ENCODE measurements around the gene SDK2.

The SDK2 gene

DNA sequence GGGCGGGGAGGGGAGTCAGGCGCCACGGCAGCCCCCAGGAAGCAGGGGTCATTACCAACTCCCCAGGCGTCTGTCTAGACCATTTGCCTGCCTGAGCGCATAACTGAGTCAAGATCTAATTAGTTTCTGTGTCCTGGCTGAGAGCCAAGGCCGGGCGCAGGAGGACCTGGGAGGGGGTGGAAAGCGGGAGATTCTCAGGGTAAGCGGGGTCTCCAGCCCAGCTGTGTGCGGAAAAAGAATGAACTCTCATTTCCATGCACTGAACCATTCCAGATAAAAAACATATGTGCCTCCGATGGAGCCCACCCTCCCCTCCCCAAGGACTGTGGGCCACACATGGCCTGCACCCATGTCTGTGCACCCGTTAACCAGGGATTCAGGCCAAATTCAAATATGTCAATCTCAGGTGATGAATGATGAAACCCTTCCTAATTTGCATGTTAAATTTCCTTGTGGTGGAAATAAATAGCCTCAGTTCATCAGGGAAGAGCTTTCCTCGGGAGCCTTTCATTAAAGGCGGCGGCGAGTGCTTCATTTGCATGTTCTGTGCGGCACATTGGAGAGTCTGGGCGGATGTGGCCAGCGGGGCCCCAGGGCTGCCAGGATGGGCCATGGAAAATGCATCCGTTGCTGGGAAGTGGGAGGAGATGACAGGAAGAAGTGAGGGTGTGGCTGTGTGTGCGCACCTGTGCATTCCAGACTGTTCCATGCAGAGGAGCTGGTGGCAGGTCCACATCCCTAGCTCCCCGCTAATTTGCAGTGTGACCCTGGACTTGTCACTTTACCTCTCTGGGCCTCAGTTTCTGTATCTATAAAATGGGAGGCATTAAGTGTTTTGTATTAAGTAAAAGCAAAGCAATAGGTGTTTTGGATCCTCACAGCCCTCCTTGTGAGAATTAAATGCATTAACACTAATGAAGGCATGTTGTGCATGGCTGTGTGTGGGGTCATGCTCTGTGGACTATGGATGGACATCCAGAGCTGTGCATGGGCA, 151.1 kb downstream of the SDK2 start:
- DNase-seq (ENCODE audit: low spot score in 2 of 2), result no peak
- in situ Hi-C loops (cut with MboI; ENCODE audit: low sequenced_read_pairs), result no loop called here
- Histone ChIP-seq H3K9me3 (no peaks in the 10 kb centered on the region), H3K36me3 (replicated peaks) (no peaks in the 10 kb centered on the region), H3K4me1 (no peaks in the 10 kb centered on the region), H3K27me3 (ENCODE audit: low read depth) (peaks cover 11% of the 10 kb centered on the region; the same call in 1 of the 2 replicates), H3K4me3 (no peak overlapping the region)

- H3K4me1 ChIP-seq, result no peaks in the 10 kb centered on the region
- DNase-seq (ENCODE audit: low spot score in 2 of 2), result no peak
- in situ Hi-C loops (cut with MboI; ENCODE audit: low sequenced_read_pairs), result no loop called here
- peaks cover 7% of the 10 kb centered on the region; the same call in 1 of the 2 replicates for H3K27me3 ChIP-seq (ENCODE audit: low read depth)
- no peak overlapping the region for H3K4me3 ChIP-seq
- H3K36me3 ChIP-seq (replicated peaks), result no peaks in the 10 kb centered on the region
- H3K9me3 ChIP-seq, result no peaks in the 10 kb centered on the region
Observed at GRCh38 chr17:73492125-73492820, 152.0 kb downstream of the SDK2 start.

- Histone ChIP-seq H3K27me3 (ENCODE audit: low read depth) (0 out of 2 replicates have a peak, but pooled peaks cover 5% of the 10 kb centered on the region), H3K4me3 (no peak overlapping the region), H3K9me3 (no peaks in the 10 kb centered on the region), H3K4me1 (no peaks in the 10 kb centered on the region), H3K36me3 (replicated peaks) (no peaks in the 10 kb centered on the region)
- DNase-seq (ENCODE audit: low spot score in 2 of 2), result no peak
- in situ Hi-C loops (cut with MboI; ENCODE audit: low sequenced_read_pairs), result no loop called here
Observed at GRCh38 chr17:73491648-73492047, 152.6 kb downstream of the SDK2 start.

GRCh38 chr17:73490851-73491250, 153.4 kb downstream of the SDK2 start:
- no peaks in the 10 kb centered on the region for H3K4me1 ChIP-seq
- H3K36me3 ChIP-seq (replicated peaks), result no peaks in the 10 kb centered on the region
- H3K9me3 ChIP-seq, result no peaks in the 10 kb centered on the region
- H3K4me3 ChIP-seq, result no peak overlapping the region
- in situ Hi-C loops (cut with MboI; ENCODE audit: low sequenced_read_pairs), result no loop called here
- 0 out of 2 replicates have a peak, but pooled peaks cover 5% of the 10 kb centered on the region for H3K27me3 ChIP-seq (ENCODE audit: low read depth)
- no peak for DNase-seq (ENCODE audit: low spot score in 2 of 2)

DNA sequence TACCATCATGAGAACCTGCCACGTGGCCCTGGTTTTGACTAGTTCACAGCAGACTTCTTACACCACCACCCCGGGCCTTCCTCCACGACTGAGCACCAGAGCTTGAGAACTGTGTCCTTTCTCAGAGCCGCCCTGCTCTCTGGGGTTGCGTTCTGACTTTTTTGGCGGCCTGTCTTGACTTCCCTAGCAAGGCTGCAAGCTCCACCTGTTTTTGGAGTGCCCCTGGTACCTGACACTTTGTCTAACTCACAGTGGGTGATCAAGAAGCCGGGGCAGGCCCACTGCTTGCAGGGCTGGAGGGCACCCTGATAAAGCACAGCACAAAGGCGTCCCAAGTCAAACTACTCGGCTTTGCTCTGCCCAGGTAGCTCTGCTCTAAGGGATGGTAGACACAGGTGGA, 154.3 kb downstream of the SDK2 start:
- no peak for DNase-seq (ENCODE audit: low spot score in 2 of 2)
- no peaks in the 10 kb centered on the region for H3K9me3 ChIP-seq
- H3K4me3 ChIP-seq, result no peak overlapping the region
- in situ Hi-C loops (cut with MboI; ENCODE audit: low sequenced_read_pairs), result no loop called here
- H3K4me1 ChIP-seq, result no peaks in the 10 kb centered on the region
- H3K36me3 ChIP-seq (replicated peaks), result no peaks in the 10 kb centered on the region
- 0 out of 2 replicates have a peak, but pooled peaks cover 3% of the 10 kb centered on the region for H3K27me3 ChIP-seq (ENCODE audit: low read depth)

DNA sequence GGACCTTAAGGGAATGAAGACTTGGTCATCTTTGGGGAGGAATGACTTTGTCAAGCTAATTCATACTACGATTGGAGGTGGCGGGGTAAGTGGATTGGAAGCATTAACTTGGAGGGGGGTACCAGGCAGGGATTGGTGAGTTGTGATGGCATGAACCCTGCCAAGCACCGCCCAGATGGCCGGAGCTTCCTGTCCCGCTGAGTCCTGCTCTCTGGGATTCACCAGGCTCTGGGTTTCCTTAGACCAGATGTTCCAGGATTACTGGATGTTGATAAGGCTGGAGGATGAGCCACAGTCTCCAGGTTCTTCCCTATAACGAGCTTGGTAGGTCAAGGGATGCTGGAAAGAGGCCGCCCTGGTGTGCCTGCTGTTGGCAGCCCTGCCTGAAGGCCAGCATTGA, 154.9 kb downstream of the SDK2 start:
- no peak for DNase-seq (ENCODE audit: low spot score in 2 of 2)
- in situ Hi-C loops (cut with MboI; ENCODE audit: low sequenced_read_pairs), result no loop called here
- Histone ChIP-seq H3K4me1 (no peaks in the 10 kb centered on the region), H3K27me3 (ENCODE audit: low read depth) (0 out of 2 replicates have a peak, but pooled peaks cover 3% of the 10 kb centered on the region), H3K4me3 (no peak overlapping the region), H3K9me3 (no peaks in the 10 kb centered on the region), H3K36me3 (replicated peaks) (no peaks in the 10 kb centered on the region)

DNA sequence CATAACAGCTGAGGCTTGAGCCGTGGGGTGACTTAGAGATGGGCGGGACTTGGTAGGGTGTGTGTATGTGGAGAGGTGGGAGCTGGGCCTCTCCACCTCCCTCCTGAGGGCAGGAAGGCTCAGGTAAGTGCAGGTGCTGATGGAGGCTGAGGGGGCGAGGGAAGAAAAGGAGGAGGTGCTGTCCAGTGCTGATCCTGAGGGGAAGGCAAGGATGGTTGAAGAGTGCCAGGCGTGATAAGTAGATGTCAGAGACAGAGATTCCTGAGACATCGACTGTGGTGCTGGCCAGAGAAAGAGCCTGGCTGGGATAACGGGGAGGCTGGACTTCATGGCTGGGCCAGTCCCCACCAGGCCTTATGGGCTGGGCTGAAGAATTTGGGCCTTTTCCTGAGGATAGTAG, 159.1 kb downstream of the SDK2 start:
- Histone ChIP-seq H3K36me3 (replicated peaks) (no peaks in the 10 kb centered on the region), H3K4me1 (no peaks in the 10 kb centered on the region), H3K9me3 (no peaks in the 10 kb centered on the region), H3K4me3 (no peak overlapping the region), H3K27me3 (ENCODE audit: low read depth) (no peaks in the 10 kb centered on the region)
- no peak for DNase-seq (ENCODE audit: low spot score in 2 of 2)
- in situ Hi-C loops (cut with MboI; ENCODE audit: low sequenced_read_pairs), result no loop called here

- H3K27me3 ChIP-seq (ENCODE audit: low read depth), result no peaks in the 10 kb centered on the region
- no peaks in the 10 kb centered on the region for H3K36me3 ChIP-seq (replicated peaks)
- no peaks in the 10 kb centered on the region for H3K9me3 ChIP-seq
- H3K4me3 ChIP-seq, result no peak overlapping the region
- in situ Hi-C loops (cut with MboI; ENCODE audit: low sequenced_read_pairs), result no loop called here
- H3K4me1 ChIP-seq, result no peaks in the 10 kb centered on the region
- DNase-seq (ENCODE audit: low spot score in 2 of 2), result no peak
Observed at GRCh38 chr17:73482894-73483293, 161.4 kb downstream of the SDK2 start.

DNA sequence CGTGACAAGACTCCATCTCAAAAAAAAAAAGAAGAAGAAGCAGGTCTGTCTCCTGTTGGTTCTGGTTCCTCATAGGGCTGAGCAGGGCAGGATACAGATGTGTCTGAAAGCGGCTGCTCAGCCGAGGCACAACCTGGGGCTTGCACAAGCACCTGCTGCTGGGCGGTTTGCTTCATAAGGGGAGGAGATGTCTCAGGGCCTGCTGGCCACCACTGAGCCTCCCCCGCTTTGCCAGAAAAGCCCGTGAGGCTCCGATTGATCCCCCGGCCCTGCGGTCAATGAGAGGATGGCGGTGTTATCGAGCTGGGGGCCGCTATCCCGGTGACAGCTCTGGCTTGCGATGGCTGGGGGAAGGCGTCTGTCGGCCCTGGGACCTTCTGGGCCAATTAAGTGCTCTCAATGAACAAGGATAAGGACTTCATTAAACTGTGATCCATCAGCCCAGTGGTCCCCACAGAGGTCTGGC, 162.0 kb downstream of the SDK2 start:
- in situ Hi-C loops (cut with MboI; ENCODE audit: low sequenced_read_pairs), result no loop called here
- no peaks in the 10 kb centered on the region for H3K36me3 ChIP-seq (replicated peaks)
- H3K27me3 ChIP-seq (ENCODE audit: low read depth), result no peaks in the 10 kb centered on the region
- no peak overlapping the region for H3K4me3 ChIP-seq
- no peak for DNase-seq (ENCODE audit: low spot score in 2 of 2)
- H3K9me3 ChIP-seq, result no peaks in the 10 kb centered on the region
- H3K4me1 ChIP-seq, result no peaks in the 10 kb centered on the region

- no peaks in the 10 kb centered on the region for H3K4me1 ChIP-seq
- DNase-seq (ENCODE audit: low spot score in 2 of 2), result no peak
- H3K27me3 ChIP-seq (ENCODE audit: low read depth), result no peaks in the 10 kb centered on the region
- H3K36me3 ChIP-seq (replicated peaks), result no peaks in the 10 kb centered on the region
- H3K4me3 ChIP-seq, result no peak overlapping the region
- in situ Hi-C loops (cut with MboI; ENCODE audit: low sequenced_read_pairs), result no loop called here
- no peaks in the 10 kb centered on the region for H3K9me3 ChIP-seq
Observed at GRCh38 chr17:73481676-73482075, 162.6 kb downstream of the SDK2 start.

GRCh38 chr17:73480740-73481139, 163.5 kb downstream of the SDK2 start:
- in situ Hi-C loops (cut with MboI; ENCODE audit: low sequenced_read_pairs), result no loop called here

GRCh38 chr17:73478768-73479424, 165.3 kb downstream of the SDK2 start:
- Histone ChIP-seq H3K9me3 (no peaks in the 10 kb centered on the region), H3K27me3 (ENCODE audit: low read depth) (no peaks in the 10 kb centered on the region), H3K4me1 (no peaks in the 10 kb centered on the region), H3K4me3 (no peak overlapping the region), H3K36me3 (replicated peaks) (no peaks in the 10 kb centered on the region)
- DNase-seq (ENCODE audit: low spot score in 2 of 2), result peak in 1 of 2 experiments; percentile 38
- in situ Hi-C loops (cut with MboI; ENCODE audit: low sequenced_read_pairs), result no loop called here

More at GRCh38 chr17:73480740-73481139, 163.5 kb downstream of the SDK2 start:
- Histone ChIP-seq H3K4me3 (no peak overlapping the region), H3K4me1 (no peaks in the 10 kb centered on the region), H3K27me3 (ENCODE audit: low read depth) (no peaks in the 10 kb centered on the region), H3K9me3 (no peaks in the 10 kb centered on the region), H3K36me3 (replicated peaks) (no peaks in the 10 kb centered on the region)
- no peak for DNase-seq (ENCODE audit: low spot score in 2 of 2)

DNA sequence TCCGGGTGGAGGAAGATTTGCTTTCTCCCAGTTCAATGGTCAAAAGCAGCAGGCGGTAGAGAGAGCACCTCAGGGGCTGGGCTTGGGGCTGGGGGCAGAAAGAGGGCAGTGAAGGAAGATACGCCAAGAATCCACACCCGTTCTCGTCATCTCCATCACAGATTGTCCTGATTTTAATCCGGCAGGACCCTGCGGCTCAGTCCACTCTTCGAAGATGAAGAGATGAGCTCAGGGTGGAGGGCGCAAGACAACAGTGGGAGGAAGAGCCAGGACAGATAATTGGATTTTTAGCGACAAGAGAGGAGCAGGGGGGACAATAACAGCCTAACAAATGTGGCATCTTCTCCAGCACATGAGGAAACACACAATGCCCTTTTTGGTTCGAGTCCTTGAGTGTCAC, 165.9 kb downstream of the SDK2 start:
- Histone ChIP-seq H3K4me1 (no peaks in the 10 kb centered on the region), H3K4me3 (no peak overlapping the region), H3K36me3 (replicated peaks) (no peaks in the 10 kb centered on the region), H3K9me3 (no peaks in the 10 kb centered on the region), H3K27me3 (ENCODE audit: low read depth) (no peaks in the 10 kb centered on the region)
- DNase-seq (ENCODE audit: low spot score in 2 of 2), result no peak
- in situ Hi-C loops (cut with MboI; ENCODE audit: low sequenced_read_pairs), result no loop called here

Data from HAP-1 (cell line).